ENCODE data around the gene MAZ.
"Not testable (repeated sequence)": the region's sequence is repeated elsewhere in the genome, so short reads cannot be mapped to it uniquely, and the experiment has no call there.

Gene MAZ

DNA sequence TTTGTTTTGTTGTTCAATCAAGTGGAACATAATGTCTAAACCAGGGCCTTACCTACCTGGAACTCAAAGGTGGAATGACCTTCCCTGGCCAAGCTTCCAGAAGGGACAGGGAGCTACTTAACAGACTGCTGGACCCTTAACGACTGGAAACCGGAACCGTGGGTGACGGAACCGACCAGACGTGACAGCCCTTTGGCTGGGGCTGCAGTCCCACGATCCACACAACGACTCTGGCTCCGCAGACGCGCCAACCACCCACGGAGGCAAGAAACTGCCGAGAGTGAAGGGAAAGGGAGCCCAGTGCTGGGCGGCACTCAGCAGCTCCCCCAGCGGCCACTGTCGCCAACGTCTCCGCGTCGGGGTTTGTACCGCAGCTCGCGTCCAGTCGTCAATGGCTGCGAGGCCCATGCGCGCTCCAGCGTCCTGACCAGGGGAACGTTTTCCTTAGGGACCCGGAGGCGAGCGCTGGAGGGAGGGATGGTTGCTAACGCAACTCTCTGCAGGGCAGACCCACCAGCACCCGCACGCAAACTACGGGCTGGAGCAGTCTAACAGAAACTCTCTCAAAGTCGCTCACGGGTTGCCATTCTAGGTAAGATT is 21.3 kb upstream of the MAZ start:
- no peak for DNase-seq

DNA sequence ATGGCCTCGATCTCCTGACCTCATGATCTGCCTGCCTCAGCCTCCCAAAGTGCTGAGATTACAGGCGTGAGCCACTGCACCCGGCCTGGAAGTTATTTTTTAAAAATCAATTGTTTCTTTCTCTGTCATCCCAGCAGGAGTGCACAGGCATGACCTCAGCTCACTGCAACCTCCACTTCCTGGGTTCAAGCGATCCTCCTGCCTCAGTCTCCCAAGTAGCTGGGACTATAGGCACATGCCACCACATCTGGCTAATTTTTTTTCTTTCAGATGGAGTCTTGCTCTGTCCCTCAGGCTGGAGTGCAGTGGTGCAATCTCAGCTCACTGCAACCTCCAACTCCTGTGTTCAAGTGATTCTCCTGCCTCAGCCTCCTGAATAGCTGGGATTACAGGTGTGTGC is 19.2 kb upstream of the MAZ start:
- not testable (repeated sequence) for DNase-seq

DNA sequence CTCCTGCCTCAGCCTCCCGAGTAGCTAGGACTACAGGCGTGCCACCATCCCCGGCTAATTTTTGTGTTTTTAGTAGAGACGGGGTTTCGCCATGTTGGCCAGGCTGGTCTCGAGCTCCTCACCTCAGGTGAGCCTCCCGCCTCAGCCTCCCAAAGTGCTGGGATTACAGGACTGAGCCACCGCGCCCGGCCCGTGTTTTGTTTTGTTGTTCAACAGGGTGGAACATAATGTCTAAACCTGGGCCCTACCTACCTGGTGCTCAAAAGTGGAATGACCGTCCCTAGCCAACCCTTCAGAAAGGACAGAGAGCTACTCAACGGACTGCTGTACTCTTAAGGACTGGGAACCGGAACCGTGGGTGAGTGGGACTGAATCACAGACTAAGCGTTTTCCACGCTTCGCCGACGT is 16.6 kb upstream of the MAZ start:
- DNase-seq, result no peak

DNA sequence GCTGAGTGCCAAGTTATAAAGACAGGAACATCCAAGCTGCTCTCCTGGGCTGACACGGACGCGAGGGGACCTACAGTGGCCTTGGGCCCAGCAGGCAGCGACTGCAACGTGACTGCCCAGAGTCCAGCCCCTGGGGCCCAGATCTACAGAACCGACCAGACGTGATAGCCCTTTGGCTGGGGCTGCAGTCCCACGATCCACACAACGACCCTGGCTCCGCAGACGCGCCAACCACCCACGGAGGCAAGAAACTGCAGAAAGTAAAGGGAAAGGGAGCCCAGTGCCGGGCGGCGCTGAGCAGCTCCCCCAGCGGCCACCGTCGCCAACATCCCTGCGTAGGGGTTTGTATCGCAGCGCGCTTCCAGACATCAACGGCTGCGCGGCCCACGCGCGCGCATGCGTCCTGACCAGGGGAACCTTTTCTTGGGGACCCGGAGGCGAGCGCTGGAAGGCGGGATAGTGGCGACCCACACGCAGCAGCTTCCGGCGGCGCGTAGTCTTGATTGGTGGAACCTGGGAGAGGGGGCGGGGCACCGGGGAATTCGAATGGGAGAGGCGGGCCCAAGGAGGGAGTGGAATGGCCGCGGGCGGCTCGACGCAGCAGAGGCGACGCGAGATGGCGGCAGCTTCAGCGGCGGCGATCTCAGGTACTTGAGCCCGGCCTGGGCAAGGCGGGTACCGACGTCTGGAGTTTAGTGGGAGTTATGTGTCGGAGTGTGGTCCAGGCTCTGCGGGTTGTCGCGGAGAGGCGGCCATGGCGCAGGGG is 16.0 kb upstream of the MAZ start, which contains the start of gene KIF22:
Gene KIF22, plus strand, starts transcription at position 569 of the 766 bp plus-strand sequence. Its CDS starts 9 bp downstream, at position 578.
- DNase-seq, result peak; percentile 88 to 90

DNA sequence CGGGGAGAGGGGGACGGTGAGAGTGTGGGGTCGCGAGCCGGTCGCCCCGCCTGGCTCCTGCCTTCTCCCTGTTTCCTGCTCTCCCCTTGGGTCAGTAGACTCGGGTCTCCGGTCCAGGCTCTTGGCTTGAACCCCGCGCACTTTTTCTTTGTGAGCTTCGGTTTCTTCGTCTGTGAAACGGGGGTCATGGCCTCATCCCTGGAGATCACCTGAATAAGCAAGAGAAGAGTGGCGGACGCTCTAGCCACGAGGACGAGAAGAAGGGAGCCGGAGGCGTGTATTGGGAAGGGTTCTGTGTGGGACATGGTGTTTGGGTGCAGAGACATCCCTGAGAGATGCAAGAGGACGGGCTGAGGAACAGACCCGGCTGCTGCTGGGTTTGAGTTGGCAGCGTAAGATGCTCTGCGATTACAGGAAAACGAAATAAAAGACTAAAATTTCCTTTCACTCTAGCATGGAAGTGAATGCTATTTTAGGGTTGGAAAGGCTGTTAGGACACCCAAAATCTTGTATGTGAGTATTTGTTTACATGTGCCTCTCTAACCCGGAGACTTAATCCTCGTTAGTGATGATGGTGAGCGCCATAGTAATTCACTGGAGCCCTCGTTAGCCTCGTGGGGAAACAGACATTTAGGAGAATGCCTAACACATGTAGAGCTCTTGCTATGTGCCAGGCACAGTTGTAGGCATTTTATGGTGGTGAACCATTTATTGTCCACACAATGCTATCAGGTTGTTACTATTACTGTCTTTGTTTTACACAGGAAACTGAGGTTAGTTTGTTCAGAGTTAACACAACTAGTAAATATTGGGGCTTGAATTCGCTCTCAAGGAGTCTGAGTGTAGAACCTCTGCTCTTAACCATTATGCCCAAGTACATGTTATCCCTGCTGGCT is 15.1 kb upstream of the MAZ start:
- DNase-seq, result no peak

DNA sequence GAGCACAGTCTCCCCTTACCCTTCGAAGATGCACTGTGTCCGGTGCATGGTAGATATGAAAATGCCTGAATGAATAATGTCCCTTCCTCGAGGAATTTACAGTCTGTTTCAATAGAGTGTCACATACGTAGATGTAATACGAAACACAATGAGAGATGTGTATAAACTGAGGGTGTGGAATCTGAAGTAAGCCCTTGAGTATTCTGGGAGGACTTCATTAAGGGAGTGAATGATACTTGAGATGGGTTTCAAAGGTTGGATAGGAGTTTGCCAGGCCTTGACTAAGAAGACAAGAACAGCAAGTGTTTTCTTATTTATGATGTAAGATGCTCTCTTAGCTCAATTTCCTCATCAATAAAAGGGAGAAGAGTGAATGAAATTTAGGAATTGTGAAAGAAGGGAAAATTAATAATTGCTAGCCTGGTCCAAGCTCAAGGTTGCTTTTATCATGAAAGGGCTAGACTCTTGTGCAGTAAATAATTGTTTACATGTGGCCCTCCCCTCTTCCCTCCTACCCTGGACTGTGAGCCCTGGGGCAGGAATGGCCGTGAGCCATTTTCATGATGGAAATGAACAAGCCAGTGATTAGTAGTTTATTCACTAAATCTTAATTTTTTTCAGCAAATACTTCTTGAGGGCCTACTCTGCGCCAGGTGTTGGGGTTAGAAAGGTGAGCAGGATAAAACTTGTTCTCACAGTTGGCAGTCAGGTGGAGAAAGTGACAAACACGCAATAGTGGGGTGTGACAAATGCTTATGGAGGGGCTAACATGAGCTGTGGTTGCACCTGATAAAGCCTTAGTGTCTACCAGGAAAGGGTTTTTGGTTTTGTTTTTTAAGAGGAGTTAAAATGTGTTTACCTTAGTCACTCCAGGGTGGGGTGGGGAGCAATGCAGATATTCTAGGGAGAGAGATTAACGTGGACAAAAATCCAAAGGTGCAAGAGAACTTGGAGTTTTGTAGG is 14.2 kb upstream of the MAZ start:
- no peak for DNase-seq

DNA sequence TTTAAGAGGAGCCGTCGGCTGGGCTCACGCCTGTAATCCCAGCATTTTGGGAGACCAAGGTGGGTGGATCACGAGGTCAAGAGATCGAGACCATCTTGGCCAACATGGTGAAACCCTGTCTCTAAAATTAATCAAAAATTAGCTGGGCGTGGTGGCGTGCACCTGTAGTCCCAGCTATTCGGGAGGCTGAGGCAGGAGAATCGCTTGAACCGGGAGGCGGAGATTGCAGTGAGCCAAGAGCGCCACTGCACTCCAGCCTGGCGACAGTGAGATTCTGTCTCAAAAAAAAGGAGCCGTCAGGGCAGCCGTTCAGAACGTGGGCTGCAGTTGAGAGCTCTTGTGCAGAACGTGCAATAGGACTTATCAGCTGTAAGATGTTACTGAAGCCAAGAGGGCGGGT is 13.2 kb upstream of the MAZ start:
- not testable (repeated sequence) for DNase-seq

DNA sequence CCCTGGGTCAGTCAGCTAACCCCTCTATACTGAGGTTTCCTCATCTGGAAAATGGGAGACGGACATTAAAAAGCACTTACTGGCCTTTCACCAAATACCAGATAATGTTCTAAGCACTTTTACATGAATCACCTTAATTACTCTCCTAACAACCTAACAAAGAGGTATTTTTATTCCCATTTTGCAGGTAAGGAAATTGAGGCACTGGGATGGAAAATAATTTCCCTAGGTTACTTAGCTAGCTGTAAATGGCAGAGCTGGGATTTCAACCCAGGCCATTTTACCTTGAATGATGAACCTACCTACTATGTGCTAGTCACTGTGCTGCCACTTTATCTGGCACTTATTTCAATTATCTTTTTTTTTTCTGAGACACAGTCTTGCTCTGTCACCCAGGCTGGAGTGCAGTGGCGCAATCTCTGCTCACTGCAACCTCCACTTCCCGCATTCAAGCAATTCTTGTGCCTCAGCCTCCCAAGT is 12.1 kb upstream of the MAZ start:
- no peak for DNase-seq

DNA sequence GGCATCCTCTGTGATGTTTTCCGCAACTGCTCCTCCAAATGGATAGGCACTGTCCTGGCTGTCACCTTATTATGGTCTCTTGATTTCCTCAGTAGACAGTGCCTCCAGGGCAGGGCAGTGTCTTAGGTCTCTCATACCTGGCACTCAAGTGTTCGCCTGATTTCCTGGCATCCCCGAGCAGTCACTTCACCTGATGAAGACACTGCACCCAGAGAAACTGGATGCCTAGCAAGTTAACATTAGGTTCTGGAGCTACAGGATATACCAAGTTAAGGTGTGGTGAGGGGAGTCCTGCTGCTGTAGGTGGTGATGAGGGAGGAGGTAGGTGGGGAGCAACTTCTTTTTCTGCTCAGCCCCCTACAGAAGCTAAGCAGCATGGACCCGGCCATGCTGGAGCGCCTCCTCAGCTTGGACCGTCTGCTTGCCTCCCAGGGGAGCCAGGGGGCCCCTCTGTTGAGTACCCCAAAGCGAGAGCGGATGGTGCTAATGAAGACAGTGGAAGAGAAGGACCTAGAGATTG is 3.9 kb upstream of the MAZ start:
- no peak for DNase-seq

DNA sequence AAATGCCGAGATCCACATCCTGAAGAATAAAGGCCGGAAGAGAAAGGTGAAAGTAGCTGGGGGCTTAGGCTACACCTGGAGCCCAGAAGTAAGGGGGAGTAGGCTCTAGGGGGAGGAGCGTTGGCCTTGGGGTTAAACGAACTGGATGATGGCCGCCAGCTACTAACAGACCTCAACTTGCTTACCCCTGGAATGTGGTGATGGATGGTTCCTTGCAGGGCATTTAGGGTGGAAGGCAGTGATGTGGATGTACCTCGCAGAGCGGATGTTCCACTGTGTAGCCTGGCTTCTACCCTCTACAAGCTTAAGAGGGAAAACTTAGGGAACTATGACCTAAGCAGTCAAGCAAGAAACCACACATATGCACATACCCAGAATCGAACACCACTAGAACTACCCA is 2.3 kb upstream of the MAZ start:
- DNase-seq, result no peak

DNA sequence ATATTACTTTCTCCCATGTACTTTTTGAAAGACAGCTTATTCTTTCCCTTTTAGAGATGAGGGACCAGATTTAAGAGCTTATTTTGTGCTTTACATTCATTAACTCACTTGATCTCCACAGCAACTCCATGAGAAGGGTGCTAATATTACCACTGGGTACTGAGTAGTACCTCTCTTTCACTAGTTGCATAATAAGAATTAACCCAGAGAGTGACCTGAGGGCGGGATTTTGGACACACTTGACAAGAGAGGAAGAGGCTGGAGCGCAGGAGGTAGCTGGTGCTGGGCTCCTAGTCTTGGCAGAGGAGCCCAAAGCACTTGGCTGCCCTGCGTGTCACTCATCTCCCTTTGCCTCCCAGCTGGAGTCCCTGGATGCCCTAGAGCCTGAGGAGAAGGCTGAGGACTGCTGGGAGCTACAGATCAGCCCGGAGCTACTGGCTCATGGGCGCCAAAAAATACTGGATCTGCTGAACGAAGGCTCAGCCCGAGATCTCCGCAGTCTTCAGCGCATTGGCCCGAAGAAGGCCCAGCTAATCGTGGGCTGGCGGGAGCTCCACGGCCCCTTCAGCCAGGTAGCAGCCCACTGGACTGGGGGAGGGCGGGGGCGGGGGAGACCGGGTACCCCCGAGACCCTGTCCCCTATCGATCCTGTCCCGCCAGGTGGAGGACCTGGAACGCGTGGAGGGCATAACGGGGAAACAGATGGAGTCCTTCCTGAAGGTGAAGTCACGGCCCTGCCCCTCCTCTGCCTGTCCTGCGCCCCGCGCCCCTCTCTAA is 1.7 kb upstream of the MAZ start:
- DNase-seq, result no peak

DNA sequence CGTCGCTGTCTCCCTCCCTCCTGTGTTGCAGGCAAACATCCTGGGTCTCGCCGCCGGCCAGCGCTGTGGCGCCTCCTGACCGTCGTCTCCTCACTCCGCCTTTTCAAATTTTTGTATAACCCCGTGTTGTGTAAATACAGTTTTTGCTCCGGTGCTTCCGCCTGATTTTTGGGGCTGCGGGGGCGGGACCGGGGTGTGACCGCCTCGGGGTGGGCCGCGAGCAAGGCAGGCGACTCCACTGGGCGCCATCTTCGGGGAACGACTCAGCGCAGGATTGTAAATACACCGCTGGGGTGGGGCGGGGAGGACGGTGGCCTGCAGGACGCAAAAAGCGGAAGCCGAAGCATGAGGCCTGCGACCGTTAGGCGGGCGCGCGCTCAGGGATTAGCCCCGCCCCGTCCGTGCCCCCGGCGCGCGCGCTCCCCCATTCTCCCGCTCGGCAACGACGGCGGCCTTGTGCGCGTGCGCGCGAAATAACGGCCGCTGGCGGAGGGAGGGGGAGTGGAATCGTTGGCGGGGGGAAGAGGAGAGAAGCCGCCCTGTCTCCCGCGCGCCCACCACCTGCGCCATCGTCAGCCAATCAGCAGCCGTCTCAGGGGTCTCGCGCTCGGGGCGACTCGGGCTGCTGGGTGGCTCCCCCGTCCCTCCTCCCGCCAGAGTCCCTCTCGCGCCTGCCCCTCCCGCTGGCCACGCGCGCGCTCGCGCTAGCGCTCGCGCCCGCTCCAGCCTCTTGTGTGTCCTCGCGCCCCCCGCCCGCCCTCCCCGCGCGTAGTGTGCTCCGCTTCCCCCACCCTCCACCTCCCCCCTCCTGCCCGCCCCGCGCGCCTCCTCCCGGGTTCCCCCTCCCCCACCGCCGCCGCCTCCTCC is 864 bp upstream of the MAZ start:
- DNase-seq, result peak; percentile 76 to 92

DNA sequence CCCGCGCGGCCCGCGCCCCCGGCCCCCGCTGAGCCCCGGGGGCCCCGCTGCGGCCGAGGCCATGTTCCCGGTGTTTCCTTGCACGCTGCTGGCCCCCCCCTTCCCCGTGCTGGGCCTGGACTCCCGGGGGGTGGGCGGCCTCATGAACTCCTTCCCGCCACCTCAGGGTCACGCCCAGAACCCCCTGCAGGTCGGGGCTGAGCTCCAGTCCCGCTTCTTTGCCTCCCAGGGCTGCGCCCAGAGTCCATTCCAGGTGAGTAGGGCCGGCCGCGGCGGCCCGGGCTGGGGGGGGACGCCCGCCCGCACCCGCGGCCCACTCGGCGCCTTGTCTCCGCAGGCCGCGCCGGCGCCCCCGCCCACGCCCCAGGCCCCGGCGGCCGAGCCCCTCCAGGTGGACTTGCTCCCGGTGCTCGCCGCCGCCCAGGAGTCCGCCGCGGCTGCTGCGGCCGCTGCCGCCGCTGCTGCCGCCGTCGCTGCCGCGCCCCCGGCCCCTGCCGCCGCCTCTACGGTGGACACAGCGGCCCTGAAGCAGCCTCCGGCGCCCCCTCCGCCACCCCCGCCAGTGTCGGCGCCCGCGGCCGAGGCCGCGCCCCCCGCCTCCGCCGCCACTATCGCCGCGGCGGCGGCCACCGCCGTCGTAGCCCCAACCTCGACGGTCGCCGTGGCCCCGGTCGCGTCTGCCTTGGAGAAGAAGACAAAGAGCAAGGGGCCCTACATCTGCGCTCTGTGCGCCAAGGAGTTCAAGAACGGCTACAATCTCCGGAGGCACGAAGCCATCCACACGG is 504 bp downstream of the MAZ start:
- peak in 1 of 2 experiments; percentile 52 for DNase-seq

DNA sequence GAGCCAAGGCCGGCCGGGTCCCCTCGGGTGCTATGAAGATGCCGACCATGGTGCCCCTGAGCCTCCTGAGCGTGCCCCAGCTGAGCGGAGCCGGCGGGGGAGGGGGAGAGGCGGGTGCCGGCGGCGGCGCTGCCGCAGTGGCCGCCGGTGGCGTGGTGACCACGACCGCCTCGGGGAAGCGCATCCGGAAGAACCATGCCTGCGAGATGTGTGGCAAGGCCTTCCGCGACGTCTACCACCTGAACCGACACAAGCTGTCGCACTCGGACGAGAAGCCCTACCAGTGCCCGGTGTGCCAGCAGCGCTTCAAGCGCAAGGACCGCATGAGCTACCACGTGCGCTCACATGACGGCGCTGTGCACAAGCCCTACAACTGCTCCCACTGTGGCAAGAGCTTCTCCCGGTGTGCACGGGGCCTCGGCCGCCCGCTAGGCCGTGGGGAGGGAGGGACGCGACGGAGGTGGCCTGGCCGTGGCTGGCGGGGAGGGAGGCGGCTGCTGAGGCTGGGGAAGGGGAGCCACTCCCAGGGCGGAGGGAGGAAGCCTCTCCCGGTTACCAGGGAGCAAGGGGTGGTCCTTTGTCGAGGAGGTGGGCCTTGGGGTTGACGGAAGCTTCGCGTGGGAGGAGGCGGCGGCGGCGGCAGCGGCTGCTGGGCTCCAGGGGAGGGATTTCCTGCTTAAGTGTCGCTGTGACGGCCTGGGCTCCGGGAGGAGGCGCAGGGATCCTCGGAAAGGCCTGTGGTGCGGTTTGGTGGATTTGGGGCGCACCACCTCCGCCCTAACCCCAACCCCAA is 1.3 kb downstream of the MAZ start:
- DNase-seq, result peak; percentile 21 to 57

DNA sequence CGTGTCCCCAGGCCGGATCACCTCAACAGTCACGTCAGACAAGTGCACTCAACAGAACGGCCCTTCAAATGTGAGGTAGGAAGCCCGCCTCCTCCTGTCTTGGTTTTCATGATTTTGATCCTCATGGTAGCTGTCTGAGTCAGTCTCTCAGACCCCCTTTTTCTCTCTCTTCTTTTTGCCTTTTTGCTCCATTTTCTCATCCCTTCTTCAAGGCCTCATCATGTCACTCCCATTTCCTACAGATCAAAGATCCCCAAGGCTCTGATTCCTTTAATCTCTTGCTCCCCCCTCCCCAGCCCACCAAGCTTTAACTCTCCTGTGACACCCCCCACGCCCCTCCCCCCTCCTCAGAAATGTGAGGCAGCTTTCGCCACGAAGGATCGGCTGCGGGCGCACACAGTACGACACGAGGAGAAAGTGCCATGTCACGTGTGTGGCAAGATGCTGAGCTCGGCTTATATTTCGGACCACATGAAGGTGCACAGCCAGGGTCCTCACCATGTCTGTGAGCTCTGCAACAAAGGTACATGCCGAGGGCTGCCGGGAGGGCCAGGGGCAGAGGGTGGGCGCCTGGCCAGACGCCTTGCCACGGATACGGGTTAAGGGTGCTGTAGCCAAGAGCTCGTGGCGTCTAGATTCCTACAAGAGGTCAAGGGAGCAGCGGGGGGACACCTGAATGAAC is 2.0 kb downstream of the MAZ start:
- no peak for DNase-seq

DNA sequence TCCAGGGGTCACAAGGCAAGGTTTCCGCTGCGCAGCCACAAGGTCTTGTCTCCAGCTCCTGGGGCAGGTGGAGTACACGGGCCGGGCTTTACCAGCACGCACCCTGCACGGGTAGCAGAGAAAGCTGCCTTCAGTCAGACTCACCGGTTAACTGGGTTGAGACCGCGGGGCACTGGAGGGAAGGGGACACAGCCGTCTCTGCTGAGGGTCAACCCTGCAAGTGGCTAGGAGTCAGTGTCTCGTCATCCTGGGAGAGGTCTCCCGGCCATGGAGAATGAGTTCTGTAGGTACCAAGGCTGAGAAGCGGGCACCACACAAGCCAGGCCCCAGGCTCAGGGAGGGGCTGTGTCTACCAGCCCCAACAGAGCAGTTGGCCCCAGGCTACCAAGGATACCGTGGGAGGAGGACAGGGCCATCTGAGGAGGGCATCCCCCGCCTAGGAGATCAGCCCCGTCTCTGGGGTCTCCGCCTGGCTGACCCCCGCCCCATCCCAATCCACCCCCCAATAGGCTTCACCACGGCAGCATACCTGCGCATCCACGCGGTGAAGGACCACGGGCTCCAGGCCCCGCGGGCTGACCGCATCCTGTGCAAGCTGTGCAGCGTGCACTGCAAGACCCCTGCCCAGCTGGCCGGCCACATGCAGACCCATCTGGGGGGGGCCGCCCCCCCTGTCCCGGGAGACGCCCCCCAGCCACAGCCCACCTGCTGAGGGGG is 2.9 kb downstream of the MAZ start:
- DNase-seq, result no peak
